Fibroblast of upper back skin (primary cell): Measurements from ENCODE around the gene MFSD12.
"Not testable (repeated sequence)": the region's sequence is repeated elsewhere in the genome, so short reads cannot be mapped to it uniquely, and the experiment has no call there.

Source experiments
- DNase-seq: peaks from one replicate; pipeline ENCODE4 v3.0.0-alpha.2; 2013

The MFSD12 gene

GRCh38 chr19:3521104-3521445 lies 36.3 kb downstream of the MFSD12 start:
- DNase-seq, result no peak

GRCh38 chr19:3520166-3521103 lies 37.0 kb downstream of the MFSD12 start:
- no peak for DNase-seq

- no peak for DNase-seq
Observed at GRCh38 chr19:3519126-3519525, 38.3 kb downstream of the MFSD12 start.

GRCh38 chr19:3518659-3519058 lies 38.7 kb downstream of the MFSD12 start:
- no peak for DNase-seq

- no peak for DNase-seq
Observed at GRCh38 chr19:3518255-3518654, 39.1 kb downstream of the MFSD12 start.

GRCh38 chr19:3517638-3518037 lies 39.7 kb downstream of the MFSD12 start:
- no peak for DNase-seq

- no peak for DNase-seq
Observed at GRCh38 chr19:3516675-3517207, 40.6 kb downstream of the MFSD12 start.

- peak; percentile 72 for DNase-seq
Observed at GRCh38 chr19:3515891-3516422, 41.4 kb downstream of the MFSD12 start.

GRCh38 chr19:3514930-3515329 lies 42.5 kb downstream of the MFSD12 start:
- peak; percentile 31 for DNase-seq

GRCh38 chr19:3513229-3514140 lies 43.9 kb downstream of the MFSD12 start:
- DNase-seq, result no peak

GRCh38 chr19:3512562-3513228 lies 44.7 kb downstream of the MFSD12 start:
- DNase-seq, result no peak

GRCh38 chr19:3511506-3512251 lies 45.7 kb downstream of the MFSD12 start:
- no peak for DNase-seq

GRCh38 chr19:3510727-3511126 lies 46.7 kb downstream of the MFSD12 start:
- no peak for DNase-seq

GRCh38 chr19:3509566-3509989 lies 47.8 kb downstream of the MFSD12 start:
- peak; percentile 51 for DNase-seq

GRCh38 chr19:3508771-3509535 lies 48.4 kb downstream of the MFSD12 start:
- peak; percentile 24 for DNase-seq

GRCh38 chr19:3508121-3508661 lies 49.2 kb downstream of the MFSD12 start:
- DNase-seq, result not testable (repeated sequence)

GRCh38 chr19:3507371-3508120 lies 49.8 kb downstream of the MFSD12 start:
- DNase-seq, result no peak

- DNase-seq, result no peak
Observed at GRCh38 chr19:3506384-3507340, 50.7 kb downstream of the MFSD12 start.
